HG02588 (cell line): ENCODE measurements around the gene ARSK.
A peak's percentile ranks its signal among the peaks of the same experiment; 100 is the strongest.
"Not testable (repeated sequence)": the region's sequence is repeated elsewhere in the genome, so short reads cannot be mapped to it uniquely, and the experiment has no call there.

Experiments used
- ATAC-seq: cut with Tn5 transposase; IDR thresholded peaks from one replicate; pipeline ENCODE4 v1.9.1; 2021; ENCODE audit warnings: mild to moderate bottlenecking, moderate library complexity; ENCODE audit not compliant: unreplicated experiment

The ARSK gene

DNA sequence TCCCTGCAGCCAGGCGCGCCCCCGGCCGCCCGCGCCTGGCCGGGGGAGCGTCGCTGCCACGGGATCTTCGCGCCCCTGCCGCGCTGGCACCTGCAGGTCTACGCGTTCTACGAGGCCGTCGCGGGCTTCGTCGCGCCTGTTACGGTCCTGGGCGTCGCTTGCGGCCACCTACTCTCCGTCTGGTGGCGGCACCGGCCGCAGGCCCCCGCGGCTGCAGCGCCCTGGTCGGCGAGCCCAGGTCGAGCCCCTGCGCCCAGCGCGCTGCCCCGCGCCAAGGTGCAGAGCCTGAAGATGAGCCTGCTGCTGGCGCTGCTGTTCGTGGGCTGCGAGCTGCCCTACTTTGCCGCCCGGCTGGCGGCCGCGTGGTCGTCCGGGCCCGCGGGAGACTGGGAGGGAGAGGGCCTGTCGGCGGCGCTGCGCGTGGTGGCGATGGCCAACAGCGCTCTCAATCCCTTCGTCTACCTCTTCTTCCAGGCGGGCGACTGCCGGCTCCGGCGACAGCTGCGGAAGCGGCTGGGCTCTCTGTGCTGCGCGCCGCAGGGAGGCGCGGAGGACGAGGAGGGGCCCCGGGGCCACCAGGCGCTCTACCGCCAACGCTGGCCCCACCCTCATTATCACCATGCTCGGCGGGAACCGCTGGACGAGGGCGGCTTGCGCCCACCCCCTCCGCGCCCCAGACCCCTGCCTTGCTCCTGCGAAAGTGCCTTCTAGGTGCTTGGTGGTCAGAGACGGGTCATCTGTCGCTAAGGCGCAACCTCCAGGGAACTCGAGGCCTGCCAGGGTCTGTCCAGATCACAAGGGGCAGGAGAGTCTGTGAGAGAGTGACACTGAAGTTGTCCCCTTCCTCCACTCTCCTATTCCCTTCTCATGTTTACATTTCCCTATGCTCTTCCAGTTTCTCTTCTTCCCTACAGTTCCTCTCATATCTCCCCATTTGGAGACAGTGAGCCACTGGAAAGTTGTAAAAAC, 66.3 kb downstream of the ARSK start:
- peak; percentile 44 for ATAC-seq

- ATAC-seq, result no peak
Observed at GRCh38 chr5:95621839-95622629, 67.1 kb downstream of the ARSK start.

- no peak for ATAC-seq
Observed at GRCh38 chr5:95623706-95624105, 68.8 kb downstream of the ARSK start.

DNA sequence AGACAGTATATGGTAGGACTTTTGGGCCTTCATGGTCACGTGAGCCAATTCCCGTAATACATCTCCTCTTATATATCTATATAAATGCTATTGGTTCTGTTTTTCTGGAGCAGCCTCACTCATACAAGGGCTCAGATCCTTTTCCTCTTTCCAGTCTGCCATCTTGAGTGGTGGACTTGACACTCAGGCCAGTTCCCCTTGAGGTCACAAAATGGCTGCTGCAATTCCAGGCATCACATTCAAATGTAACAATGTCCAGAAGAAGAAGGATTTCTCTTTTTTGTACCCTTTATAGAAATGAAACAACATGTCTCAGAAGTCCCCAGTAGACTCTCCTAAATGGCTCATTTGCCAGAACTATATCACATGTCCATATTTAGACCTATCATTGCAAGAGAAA, 69.5 kb downstream of the ARSK start:
- ATAC-seq, result no peak

GRCh38 chr5:95626701-95627100, 71.8 kb downstream of the ARSK start:
- no peak for ATAC-seq

DNA sequence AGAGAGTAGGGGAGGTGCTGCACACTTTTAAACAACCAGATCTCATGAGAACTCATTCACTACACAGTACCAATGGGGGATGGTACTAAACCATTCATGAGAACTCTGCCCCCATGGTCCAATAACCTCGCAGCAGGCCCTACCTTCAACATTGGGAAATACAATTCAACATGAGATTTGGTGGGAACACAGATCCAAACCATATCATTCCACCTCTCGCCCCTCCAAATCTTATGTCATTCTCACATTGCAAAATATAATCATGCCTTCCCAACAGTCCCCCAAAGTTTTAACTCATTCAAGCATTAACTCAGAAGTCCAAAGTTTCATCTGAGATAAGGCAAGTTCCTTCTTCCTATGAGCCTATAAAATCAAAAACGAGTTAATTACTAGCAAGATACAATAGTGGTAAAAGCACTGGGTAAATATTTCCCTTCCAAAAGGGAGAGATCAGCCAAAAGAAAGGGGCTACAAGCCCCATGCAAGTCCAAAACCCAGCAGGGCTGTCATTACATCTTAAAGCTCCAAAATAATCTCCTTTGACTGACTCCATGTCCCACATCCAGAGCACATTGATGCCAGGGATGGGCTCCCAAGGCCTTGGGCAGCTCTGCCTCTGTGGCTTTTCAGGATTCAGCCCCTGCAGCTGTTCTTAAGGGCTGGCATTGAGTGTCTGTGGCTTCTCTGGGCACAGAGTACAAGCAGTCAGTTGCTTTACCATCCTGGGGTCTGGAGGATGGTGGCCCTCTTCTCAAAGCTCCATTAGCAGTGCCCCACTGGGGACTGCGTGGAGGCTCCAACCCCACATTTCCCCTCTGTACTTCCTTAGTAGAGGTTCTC, 73.3 kb downstream of the ARSK start:
- no peak for ATAC-seq

DNA sequence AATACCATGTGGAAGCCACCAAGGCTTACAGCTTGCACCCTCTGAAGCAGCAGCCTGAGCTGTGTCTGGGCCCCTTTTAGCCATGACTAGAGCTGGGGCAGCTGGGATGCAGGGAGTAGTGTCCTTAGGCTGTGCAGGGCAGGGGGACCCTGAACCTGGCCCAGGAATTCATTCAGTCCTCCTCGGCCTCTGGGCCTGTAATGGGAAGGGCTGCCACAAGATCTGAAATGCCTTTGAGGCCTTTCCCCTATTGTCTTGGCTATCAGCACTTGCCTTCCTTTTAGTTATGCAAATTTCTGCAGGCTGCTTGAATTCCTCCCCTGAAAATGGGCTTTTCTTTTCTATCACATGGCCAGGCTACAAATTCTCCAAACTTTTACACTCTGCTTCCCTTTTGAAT, 74.0 kb downstream of the ARSK start:
- ATAC-seq, result no peak

DNA sequence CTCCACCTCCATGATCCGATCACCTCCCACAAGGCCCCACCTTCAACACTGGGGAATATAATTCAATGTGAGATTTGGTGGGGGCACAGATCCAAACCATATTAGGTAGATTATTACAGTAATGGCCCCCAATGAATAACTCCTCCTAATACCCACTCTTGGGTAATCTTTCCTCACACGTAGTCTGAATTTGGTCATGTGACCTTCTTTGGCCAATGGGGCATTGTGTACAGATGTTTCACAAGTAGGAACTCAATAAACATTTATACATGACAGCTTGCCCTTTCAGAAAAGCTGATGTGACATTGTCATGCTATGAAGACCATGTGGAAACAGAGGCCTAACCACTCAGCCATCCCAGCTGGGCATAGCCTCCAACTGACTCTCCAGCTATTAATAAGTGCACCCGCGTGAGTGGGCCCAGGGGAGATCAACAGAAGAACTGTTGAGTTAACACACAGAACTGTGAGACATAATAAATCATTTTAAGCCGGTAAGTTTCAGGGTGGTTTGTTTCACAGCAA, 75.6 kb downstream of the ARSK start:
- no peak for ATAC-seq

DNA sequence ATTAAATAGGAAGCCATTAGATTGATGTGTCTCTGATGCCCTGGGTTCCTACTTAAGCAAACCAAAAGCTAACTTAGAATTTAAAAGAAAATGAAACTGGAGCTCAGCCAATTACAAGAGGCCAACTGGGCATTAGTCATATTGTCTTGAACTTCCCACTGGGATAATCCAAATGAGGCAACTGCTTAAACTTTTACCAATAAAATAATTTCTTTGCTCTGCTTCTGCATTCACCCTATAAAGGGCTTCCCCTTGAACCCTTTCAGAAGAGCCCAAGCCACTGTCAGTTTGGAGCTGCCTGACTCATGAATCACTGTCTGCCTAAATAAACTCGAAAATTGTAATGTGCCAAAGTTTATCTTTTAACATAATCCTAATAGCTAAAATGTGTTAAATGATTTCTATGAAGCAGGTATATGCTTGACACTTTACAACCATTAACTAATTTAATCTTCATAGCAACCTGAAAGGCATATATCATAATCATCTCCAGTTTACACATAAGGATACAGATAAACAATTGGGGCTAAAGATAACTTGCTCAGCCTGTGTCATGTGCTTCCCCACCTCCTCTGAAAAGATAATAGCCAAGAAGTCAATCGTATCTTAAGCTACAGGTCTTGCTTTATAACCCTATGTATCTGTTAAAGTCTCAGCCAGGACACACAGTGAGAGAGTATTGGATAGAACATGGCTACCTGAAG, 76.5 kb downstream of the ARSK start:
- no peak for ATAC-seq

DNA sequence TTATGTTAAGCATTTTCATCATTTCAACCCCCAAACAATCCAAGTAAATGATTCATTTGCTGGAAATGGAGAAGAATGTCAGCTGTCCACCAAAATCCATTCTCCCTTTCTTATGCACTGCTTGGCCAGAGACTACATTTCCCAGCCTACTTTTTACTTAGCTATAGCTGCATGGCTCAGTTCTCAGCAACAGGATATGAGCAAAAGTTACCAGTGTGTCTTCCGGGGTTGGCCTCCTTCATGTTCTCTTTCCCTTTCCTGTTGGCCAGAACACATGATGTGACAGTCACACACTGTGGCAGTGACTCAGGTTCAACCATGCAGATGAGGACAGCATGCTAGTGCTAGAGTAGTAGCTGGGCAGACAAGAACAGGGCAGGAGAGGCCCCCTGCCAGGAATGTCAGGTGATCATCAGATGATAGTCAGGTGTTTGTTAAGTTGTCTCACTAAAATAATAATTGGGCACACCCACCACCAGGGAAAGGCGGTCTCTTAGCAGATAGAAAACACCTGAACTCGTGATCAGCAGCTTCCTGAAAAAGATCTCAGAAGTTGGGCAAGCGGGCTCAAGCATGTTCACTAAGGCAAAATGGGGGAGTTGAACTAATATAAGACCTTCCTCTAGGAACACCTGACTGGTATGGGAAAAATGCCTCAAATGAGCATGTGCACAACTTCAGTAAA, 77.2 kb downstream of the ARSK start:
- peak; percentile 69 for ATAC-seq

- not testable (repeated sequence) for ATAC-seq
Observed at GRCh38 chr5:95632942-95633341, 78.0 kb downstream of the ARSK start.

DNA sequence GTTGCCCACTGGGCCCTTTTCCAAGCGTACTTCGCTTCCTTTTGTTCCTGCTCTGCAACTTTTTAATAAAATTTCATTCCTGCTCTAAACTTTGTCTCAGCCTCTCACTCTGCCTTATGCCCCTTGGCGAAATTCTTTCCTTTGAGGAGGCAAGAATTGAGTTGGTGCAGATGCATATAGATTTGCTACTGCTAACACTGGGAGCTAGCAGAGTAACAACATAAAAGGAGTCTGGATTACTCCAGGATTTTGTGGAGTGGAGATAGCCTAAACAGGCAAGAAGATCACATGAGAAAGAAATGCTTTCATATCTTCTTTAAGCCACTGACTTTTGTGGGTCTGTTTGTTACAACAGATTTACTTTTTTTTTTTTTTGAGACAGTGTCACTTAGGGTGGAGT, 78.8 kb downstream of the ARSK start:
- no peak for ATAC-seq

DNA sequence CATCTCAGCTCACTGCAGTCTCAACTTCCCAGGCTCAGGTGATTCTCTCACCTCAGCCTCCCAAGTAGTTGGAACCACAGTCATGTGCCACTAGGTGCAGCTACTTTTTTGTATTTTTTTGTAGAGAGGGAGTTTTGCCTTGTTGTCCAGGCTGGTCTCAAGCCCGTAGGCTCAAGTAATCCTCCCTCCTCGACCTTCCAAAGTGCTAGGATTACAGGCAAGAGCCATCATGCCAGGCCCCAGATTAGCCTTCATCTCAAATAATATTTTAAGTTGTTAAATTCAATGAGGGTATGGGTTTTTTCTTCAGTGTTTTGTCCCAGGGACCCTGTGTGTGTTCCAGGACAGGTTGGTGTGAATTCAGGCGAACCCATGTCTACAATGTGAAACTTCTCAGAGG, 79.2 kb downstream of the ARSK start:
- ATAC-seq, result no peak

DNA sequence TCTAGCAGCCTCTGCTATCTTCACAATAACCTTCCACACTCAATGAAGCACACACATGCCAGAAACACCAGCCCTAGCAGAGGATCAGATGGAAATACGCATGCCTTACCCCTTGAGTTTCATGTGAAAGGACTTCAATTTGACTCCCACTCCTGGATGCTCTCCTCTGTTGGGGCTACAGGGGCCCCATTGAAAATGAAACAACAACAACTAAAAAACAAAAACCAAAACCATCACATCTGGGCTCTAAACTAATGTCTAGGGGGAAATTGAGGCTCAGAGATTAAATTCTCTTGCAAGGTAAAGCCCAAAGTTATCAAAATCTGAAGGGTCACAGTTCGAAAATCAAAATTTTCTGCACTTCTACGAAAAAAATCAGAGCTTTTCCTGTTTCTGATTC, 83.7 kb downstream of the ARSK start:
- no peak for ATAC-seq

DNA sequence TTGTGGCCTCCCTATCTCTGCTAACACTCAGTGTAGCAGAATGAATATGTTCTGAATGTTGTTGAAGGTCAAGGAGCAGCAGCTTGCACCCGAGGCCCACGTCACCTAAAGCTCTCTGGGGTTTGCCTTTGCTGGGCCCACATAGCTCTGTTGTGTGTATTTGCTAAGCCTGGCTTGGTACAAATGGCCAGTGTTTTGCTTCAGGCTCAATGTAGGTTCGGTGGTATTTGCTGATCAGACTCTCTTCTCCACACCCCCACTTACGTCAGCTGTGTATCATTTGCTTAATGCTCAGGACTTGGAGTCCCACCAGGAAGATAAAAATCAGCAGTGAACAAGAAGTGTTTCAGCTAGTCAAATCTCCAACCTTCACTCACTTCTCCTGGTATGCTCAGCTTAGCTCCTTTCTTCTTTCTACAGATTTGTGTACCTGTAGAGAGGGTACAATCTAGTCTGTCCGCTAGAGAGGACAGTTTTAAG, 86.9 kb downstream of the ARSK start:
- ATAC-seq, result no peak

GRCh38 chr5:95643152-95643551, 88.3 kb downstream of the ARSK start:
- no peak for ATAC-seq

GRCh38 chr5:95644351-95645042, 89.6 kb downstream of the ARSK start:
- ATAC-seq, result peak; percentile 40

- not testable (repeated sequence) for ATAC-seq
Observed at GRCh38 chr5:95646226-95646568, 91.3 kb downstream of the ARSK start.
